ENCODE results near the gene TUBGCP3.

GRCh38 chr13:112596235-112596634, 8.3 kb upstream of the TUBGCP3 start:
- no peak for TF ChIP-seq TAF1 (IDR thresholded peaks at IDR 0.05; ENCODE audit: low read depth, low read length)
- TF ChIP-seq POLR2AphosphoS5 (IDR thresholded peaks at IDR 0.05; ENCODE audit: low read depth, low read length): no peak
- TF ChIP-seq POLR2A (IDR thresholded peaks at IDR 0.05; ENCODE audit: low read depth, low read length): no peak
